Endothelial cell of umbilical vein (primary cell): Measurements from ENCODE around the gene SORCS2. TPM values are rescaled to one million over a fixed set of nuclear protein-coding genes. Genes with fewer than 3 reads are reported as not detected.

Experiments
- BruUV-seq: library from RNA; stranded (reverse); fragments of 400-500 nt; replicated peaks from 2 replicates; lab custom pipeline; 2021; lab: Mats Ljungman, UMichigan
- CTCF ChIA-PET: fragments of 300-600, 350-600 bp; sonication (Branson Sonifier 250); formaldehyde crosslinking; loops from one replicate; lab custom pipeline; 2021; ENCODE audit warnings: antibody characterized with exemption, inconsistent platforms; lab: Charles Lee
- POLR2A ChIA-PET: fragments of 300-600, 350-600 bp; sonication (Branson Sonifier 250); formaldehyde crosslinking; loops from one replicate; lab custom pipeline; 2021; ENCODE audit warnings: antibody characterized with exemption, inconsistent platforms; lab: Charles Lee
- DNase-seq: peaks from one replicate; pipeline ENCODE4 v3.0.0-alpha.2; 2011; ENCODE audit warnings: low read depth, low spot score
- FAIRE-seq: peaks from 2 replicates; lab custom pipeline; 2011; peaks lifted over from hg19 to GRCh38; lab: Jason Lieb, UNC
- H2AFZ ChIP-seq: 2 replicates; pipeline ENCODE4 v1.6.0; 2012; ENCODE audit warnings: low read depth, low read length, control low read depth, inconsistent platforms
- H3K27ac ChIP-seq: 2 replicates; pipeline ENCODE4 v1.5.1; 2011; ENCODE audit warnings: low read depth, mild to moderate bottlenecking, control low read depth, low read length, moderate library complexity; ENCODE audit not compliant: insufficient read depth
- H3K27me3 ChIP-seq, 2 experiments: 2 replicates each; pipeline versions ENCODE4 v1.6.0 to v1.6.1; 2011; ENCODE audit warnings: low read length in 2 of 2, mixed read lengths in 1 of 2; ENCODE audit not compliant: control insufficient read depth in 2 of 2, insufficient read depth in 2 of 2
- H3K36me3 ChIP-seq, 2 experiments: 2 replicates in 1 of 2; 3 replicates in 1 of 2; pipeline ENCODE4 v1.5.1; 2011; ENCODE audit warnings: low read length in 2 of 2, mild to moderate bottlenecking in 1 of 2, moderate library complexity in 1 of 2; ENCODE audit not compliant: control insufficient read depth in 2 of 2, insufficient read depth in 2 of 2; ENCODE audit errors: extremely low read depth in 1 of 2
- H3K4me1 ChIP-seq: 3 replicates; pipeline ENCODE4 v1.5.1; 2011; ENCODE audit warnings: mild to moderate bottlenecking, low read length; ENCODE audit not compliant: control insufficient read depth, insufficient read depth; ENCODE audit errors: extremely low read depth
- H3K4me2 ChIP-seq: 2 replicates; pipeline ENCODE4 v1.6.1; 2011; ENCODE audit warnings: low read length, control low read depth, mixed read lengths; ENCODE audit not compliant: insufficient read depth
- H3K4me3 ChIP-seq, 3 experiments: fragments of 200-600 bp in 1 of 3; sonication (generic), shearing (Covaris generic) in 1 of 3; replicated peaks in 1 of 3; 2 replicates each; pipeline ENCODE4 v1.5.1; 2011 to 2016; ENCODE audit warnings: control low read depth in 3 of 3, low read length in 3 of 3, mild to moderate bottlenecking in 2 of 3, inconsistent platforms in 1 of 3, low read depth in 1 of 3, moderate library complexity in 1 of 3; ENCODE audit not compliant: insufficient read depth in 1 of 3
- H3K79me2 ChIP-seq: 2 replicates; pipeline ENCODE4 v1.6.0; 2012; ENCODE audit warnings: low read length, inconsistent platforms; ENCODE audit not compliant: control insufficient read depth, insufficient read depth
- H3K9ac ChIP-seq: replicated peaks from 2 replicates; pipeline ENCODE3; 2011; ENCODE audit warnings: low read length, control low read depth; ENCODE audit not compliant: insufficient read depth; ENCODE audit errors: extremely low read depth
- H3K9me1 ChIP-seq: replicated peaks from 3 replicates; pipeline ENCODE4 v1.6.0; 2011; ENCODE audit warnings: mild to moderate bottlenecking, low read length; ENCODE audit not compliant: control insufficient read depth, insufficient read depth; ENCODE audit errors: extremely low read depth
- H3K9me3 ChIP-seq: replicated peaks from 2 replicates; pipeline ENCODE4 v1.5.1; 2012; ENCODE audit warnings: low read length, inconsistent platforms; ENCODE audit not compliant: control insufficient read depth, insufficient read depth
- H4K20me1 ChIP-seq: replicated peaks from 2 replicates; pipeline ENCODE3; 2011; ENCODE audit warnings: mild to moderate bottlenecking, low read length; ENCODE audit not compliant: control insufficient read depth, insufficient read depth; ENCODE audit errors: extremely low read depth
- EZH2 ChIP-seq: IDR thresholded peaks from 2 replicates; pipeline ENCODE4 v1.6.1; 2012; ENCODE audit warnings: borderline replicate concordance, low read depth, mild to moderate bottlenecking, moderate library complexity, low read length, inconsistent platforms; ENCODE audit not compliant: severe bottlenecking
- FOS ChIP-seq: IDR thresholded peaks from 2 replicates; pipeline ENCODE4 v1.6.1; 2011; ENCODE audit warnings: mild to moderate bottlenecking, low read length, moderate library complexity, borderline replicate concordance; ENCODE audit not compliant: insufficient read depth
- GATA2 ChIP-seq: IDR thresholded peaks from 2 replicates; pipeline ENCODE4 v1.7.0; 2011; ENCODE audit warnings: low read depth, mild to moderate bottlenecking, moderate library complexity, mixed read lengths, low read length; ENCODE audit not compliant: insufficient read length, insufficient read depth
- JUN ChIP-seq: IDR thresholded peaks from 2 replicates; pipeline ENCODE4 v1.6.1; 2011; ENCODE audit warnings: borderline replicate concordance, low read depth; ENCODE audit not compliant: insufficient read length, insufficient read depth
- MYC ChIP-seq: IDR thresholded peaks from one replicate; pipeline ENCODE4 v1.6.1; 2011; ENCODE audit warnings: mild to moderate bottlenecking, low read depth, low read length
- POLR2A ChIP-seq: IDR thresholded peaks from 2 replicates; pipeline ENCODE4 v1.6.1; 2012; ENCODE audit warnings: low read depth, mild to moderate bottlenecking, control low read depth, low read length
- POLR2AphosphoS5 ChIP-seq: IDR thresholded peaks from 2 replicates; pipeline ENCODE4 v1.6.1; 2012; ENCODE audit warnings: low read depth, mild to moderate bottlenecking, control low read depth, low read length, moderate library complexity; ENCODE audit not compliant: insufficient read depth
- dilution Hi-C: fragments of 300-500 bp; cut with MboI; formaldehyde crosslinking; loops from one replicate; pipeline ENCODE4 v1.15.0; 2019; ENCODE audit warnings: low sequenced_read_pairs; ENCODE audit not compliant: extremely low pct_ligation_motif_present
- intact Hi-C: fragments of 100-400 bp; cut with micrococcal nuclease; formaldehyde crosslinking; loops from one replicate; pipeline ENCODE4 v1.10.0; 2022
- polyA plus RNA-seq, 4 experiments: library from polyadenylated mRNA; depleted of rRNA in 3 of 4; stranded (reverse) in 3 of 4; unstranded in 1 of 4; fragments of >200 nt; gene quantifications; 2 replicates each; pipeline versions ENCODE4 v1.2.1 to v1.2.3, GENCODE V29; 2011 to 2012; ENCODE audit warnings: missing spikeins in 1 of 4
- total RNA-seq: library from RNA; stranded (reverse); gene quantifications from 2 replicates; pipeline ENCODE4 v1.2.3, GENCODE V29; 2021
- TF ChIP-seq, protein P1 (sequence below), 2 donors: IDR thresholded peaks; 1 replicate in 1 of 2; 2 replicates in 1 of 2; pipeline ENCODE4 v1.5.1; 2011; ENCODE audit warnings: low read length in 2 of 2, mild to moderate bottlenecking in 2 of 2, moderate library complexity in 2 of 2, control low read depth in 1 of 2, inconsistent platforms in 1 of 2, low read depth in 1 of 2; ENCODE audit not compliant: insufficient read depth in 1 of 2; ENCODE audit errors: extremely low read depth in 1 of 2
- TF ChIP-seq, protein P2 (sequence below): IDR thresholded peaks from 2 replicates; pipeline ENCODE4 v1.6.1; 2011; ENCODE audit not compliant: insufficient read depth, insufficient read length

SORCS2 gene
- total and polyA plus RNA-seq, 2 donors (not counting 3 experiments of a cell fraction or from before 2014, with no cell fraction given): not detected

DNA sequence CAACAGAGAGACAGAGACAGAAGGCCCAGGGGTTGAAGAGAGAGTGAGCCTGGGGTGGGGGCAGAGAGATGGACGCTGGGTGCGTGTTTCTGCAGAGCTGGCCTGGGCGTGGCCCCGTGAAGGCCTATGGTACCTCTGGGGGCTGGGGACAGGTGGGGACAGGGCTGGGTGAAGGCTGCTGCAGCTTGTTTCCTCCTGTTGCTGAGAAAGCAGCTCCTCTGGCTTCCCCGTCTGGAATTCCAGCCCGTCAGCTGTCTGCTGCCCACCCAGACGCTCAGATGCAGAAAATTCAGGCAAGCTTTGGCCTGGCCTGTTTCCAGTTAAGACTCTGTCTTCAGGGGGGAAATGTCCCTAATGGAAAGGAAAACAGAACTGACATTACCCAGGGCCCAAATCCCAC is 319.2 kb downstream of the SORCS2 start:
- no peaks in the 10 kb centered on the region for H3K9me3 ChIP-seq
- no peak overlapping the region for H2AFZ ChIP-seq

More for the DNA sequence above, 319.2 kb downstream of the SORCS2 start:
- Histone ChIP-seq H3K27ac (no peak overlapping the region), H3K4me2 (no peak overlapping the region), H4K20me1 (no peaks in the 10 kb centered on the region), H3K9ac (no peak overlapping the region), H3K4me3 (no peak overlapping the region), H3K4me1 (no peaks in the 10 kb centered on the region), H3K27me3 (peaks cover 0 to 3% of the 10 kb centered on the region in 2 experiments), H3K36me3 (no peaks in the 10 kb centered on the region), H3K79me2 (no peaks in the 10 kb centered on the region), H3K9me1 (no peaks in the 10 kb centered on the region)
- no peak for FAIRE-seq
- ChIA-PET CTCF (no interaction called here), POLR2A (no interaction called here)
- TF ChIP-seq, protein P1, sequence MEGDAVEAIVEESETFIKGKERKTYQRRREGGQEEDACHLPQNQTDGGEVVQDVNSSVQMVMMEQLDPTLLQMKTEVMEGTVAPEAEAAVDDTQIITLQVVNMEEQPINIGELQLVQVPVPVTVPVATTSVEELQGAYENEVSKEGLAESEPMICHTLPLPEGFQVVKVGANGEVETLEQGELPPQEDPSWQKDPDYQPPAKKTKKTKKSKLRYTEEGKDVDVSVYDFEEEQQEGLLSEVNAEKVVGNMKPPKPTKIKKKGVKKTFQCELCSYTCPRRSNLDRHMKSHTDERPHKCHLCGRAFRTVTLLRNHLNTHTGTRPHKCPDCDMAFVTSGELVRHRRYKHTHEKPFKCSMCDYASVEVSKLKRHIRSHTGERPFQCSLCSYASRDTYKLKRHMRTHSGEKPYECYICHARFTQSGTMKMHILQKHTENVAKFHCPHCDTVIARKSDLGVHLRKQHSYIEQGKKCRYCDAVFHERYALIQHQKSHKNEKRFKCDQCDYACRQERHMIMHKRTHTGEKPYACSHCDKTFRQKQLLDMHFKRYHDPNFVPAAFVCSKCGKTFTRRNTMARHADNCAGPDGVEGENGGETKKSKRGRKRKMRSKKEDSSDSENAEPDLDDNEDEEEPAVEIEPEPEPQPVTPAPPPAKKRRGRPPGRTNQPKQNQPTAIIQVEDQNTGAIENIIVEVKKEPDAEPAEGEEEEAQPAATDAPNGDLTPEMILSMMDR (IDR thresholded peaks at IDR 0.05; ENCODE audit: extremely low read depth in 1 of 2, insufficient read depth in 1 of 2, low read depth in 1 of 2, low read length in 2 of 2): no peak
- TF ChIP-seq POLR2AphosphoS5 (no peak), POLR2A (no peak), JUN (no peak), MYC (no peak), EZH2 (no peak), GATA2 (no peak), FOS (no peak)
- TF ChIP-seq, protein P2, sequence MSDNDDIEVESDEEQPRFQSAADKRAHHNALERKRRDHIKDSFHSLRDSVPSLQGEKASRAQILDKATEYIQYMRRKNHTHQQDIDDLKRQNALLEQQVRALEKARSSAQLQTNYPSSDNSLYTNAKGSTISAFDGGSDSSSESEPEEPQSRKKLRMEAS: no peak
- BruUV-seq: no TSS peak
- dilution Hi-C loops: no loop called here
- intact Hi-C loops: no loop called here
- no peak for DNase-seq
